Mononuclear cell (primary cell): ENCODE data around the gene HACD3. TPM values are rescaled to one million over a fixed set of nuclear protein-coding genes. Genes with fewer than 3 reads are reported as not detected.

ENCODE experiments used
- H3K27me3 ChIP-seq: 2 replicates; pipeline ENCODE4 v1.6.0; 2011; ENCODE audit warnings: low read length, control low read depth; ENCODE audit not compliant: insufficient read depth
- H3K4me1 ChIP-seq: 2 replicates; pipeline ENCODE4 v1.5.1; 2011; ENCODE audit warnings: mild to moderate bottlenecking, low read length, control low read depth; ENCODE audit not compliant: insufficient read depth
- H3K4me3 ChIP-seq: 2 replicates; pipeline ENCODE4 v1.5.1; 2011; ENCODE audit warnings: mild to moderate bottlenecking, low read length, moderate library complexity
- H3K9me3 ChIP-seq: 2 replicates; pipeline ENCODE4 v1.5.1; 2011; ENCODE audit warnings: low read depth, mild to moderate bottlenecking, control low read depth, low read length
- total RNA-seq: library from RNA; depleted of rRNA; stranded (reverse); fragments of >200 nt; gene quantifications from one replicate; pipeline ENCODE4 v1.2.3, GENCODE V29; 2012

Gene HACD3
- total RNA-seq, 1 donor, result 13.9 TPM

DNA sequence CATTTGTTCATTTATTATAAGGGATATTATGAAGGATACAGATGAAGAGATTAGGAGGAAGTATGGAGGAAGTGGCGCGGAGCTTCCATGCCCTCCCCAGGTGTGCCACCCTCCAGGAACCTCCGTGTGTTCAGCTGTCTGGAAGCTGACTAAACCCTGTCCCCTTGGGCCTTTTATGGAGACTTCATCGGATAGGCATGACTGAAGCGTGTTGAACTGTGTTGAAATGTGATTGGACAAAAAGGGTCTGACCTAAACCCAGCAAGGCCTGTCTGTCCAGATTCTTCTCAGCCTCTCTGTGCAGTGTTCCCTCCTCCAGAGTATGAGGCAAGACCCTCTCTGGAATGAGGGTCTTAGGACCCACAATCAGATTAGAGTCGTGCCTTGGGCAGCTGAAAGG lies 31.7 kb downstream of the HACD3 start:
- Histone ChIP-seq H3K4me1 (no peaks in the 10 kb centered on the region), H3K9me3 (no peaks in the 10 kb centered on the region), H3K4me3 (no peak overlapping the region), H3K27me3 (no peaks in the 10 kb centered on the region)

DNA sequence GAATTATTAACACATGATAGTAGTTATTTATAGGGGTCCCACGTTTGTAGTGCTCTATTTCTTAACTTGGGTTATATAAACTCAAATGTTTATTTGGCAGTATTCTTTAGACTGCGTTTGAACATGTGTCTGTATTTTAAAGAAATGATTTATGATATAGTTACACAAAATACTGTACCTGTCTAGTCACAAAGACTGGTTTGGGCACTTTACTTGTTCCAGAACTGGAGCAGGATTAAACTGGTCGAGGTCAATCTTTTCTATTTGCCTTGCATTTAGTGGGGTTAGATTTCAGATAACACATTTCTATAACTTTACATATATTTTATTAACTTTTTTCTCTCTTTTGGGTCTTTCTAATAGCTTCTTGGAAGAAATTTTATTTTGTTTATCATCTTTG lies 39.5 kb downstream of the HACD3 start:
- H3K27me3 ChIP-seq, result no peaks in the 10 kb centered on the region
- no peaks in the 10 kb centered on the region for H3K4me1 ChIP-seq

DNA sequence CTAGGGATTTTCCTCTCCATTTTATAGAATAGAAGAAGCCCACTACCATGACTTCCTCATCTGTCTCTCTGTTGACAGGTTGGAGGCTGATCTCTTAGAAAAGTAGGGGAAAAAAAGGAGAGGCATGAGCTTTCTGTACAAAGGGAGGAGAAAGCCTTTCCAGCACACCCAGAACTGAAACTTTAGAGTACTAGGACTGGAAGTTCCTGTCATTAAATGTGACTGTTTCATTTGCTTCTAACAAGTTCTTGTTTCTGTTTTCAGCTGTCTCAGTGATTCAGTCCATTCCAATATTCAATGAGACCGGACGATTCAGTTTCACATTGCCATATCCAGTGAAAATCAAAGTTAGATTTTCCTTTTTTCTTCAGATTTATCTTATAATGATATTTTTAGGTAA lies 41.7 kb downstream of the HACD3 start:
- Histone ChIP-seq H3K4me3 (no peak overlapping the region), H3K4me1 (no peaks in the 10 kb centered on the region), H3K27me3 (no peaks in the 10 kb centered on the region), H3K9me3 (no peaks in the 10 kb centered on the region)

More for the DNA sequence above, 39.5 kb downstream of the HACD3 start:
- Histone ChIP-seq H3K9me3 (no peaks in the 10 kb centered on the region), H3K4me3 (no peak overlapping the region)

DNA sequence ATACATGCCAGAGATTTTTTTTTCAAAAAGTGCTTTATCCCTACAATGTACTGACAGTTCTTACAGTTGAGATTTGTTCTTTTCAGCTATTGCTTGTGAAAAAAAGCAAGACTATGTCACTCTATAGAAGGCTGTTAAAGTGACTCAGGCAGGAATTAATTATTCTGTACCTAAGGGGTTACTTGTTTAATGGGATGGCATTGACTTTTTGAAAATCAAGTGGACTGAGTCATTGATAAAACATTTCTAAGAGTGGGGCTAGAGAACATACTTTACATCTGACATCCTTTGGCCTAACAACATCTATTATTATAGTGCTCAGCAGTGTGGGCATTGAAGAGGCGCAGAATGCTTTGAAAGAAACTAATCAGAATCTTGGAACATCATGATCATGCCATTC lies 46.4 kb downstream of the HACD3 start:
- H3K4me3 ChIP-seq, result no peak overlapping the region
- H3K9me3 ChIP-seq, result no peaks in the 10 kb centered on the region
- no peaks in the 10 kb centered on the region for H3K4me1 ChIP-seq
- no peaks in the 10 kb centered on the region for H3K27me3 ChIP-seq

DNA sequence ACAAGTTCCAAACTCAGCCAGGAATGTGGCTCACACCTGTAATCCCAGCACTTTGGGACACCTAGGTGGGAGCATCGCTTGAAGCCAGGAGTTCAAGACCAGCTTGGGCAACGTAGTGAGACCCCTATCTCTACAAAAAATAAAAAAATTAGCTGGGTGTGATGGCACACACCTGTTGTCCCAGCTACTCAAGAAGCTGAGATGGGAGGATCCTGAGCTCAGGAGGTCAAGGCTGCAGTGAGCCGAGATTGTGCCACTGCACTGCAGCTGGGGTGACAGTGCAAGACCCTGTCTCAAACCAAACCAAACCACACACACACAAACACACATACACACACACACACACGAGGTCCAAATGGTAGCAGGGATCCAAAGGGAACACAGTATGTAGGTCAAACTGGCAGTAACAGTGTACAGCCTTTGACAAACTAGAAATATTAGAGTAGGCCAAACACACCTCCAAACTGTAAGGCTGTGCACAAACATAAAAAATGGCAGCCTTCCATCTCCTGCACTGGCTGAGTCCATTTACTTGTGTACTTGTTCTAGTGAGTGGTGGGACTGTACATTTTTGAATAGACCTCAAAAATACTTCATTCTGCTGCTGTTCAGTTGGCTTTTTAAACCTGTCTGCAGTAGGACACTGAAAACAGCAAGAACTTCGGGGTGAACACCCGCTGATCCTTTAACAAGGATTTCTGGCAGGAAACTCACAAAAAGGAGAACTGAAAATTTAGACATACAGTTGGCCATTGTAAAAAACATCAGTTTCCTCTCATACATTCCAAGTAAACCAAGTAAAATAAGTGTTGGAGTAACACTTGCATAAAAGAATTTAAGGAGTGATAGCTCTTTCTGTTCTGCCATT lies 47.1 kb downstream of the HACD3 start:
- Histone ChIP-seq H3K4me1 (no peaks in the 10 kb centered on the region), H3K9me3 (no peaks in the 10 kb centered on the region), H3K27me3 (no peaks in the 10 kb centered on the region), H3K4me3 (no peak overlapping the region)

DNA sequence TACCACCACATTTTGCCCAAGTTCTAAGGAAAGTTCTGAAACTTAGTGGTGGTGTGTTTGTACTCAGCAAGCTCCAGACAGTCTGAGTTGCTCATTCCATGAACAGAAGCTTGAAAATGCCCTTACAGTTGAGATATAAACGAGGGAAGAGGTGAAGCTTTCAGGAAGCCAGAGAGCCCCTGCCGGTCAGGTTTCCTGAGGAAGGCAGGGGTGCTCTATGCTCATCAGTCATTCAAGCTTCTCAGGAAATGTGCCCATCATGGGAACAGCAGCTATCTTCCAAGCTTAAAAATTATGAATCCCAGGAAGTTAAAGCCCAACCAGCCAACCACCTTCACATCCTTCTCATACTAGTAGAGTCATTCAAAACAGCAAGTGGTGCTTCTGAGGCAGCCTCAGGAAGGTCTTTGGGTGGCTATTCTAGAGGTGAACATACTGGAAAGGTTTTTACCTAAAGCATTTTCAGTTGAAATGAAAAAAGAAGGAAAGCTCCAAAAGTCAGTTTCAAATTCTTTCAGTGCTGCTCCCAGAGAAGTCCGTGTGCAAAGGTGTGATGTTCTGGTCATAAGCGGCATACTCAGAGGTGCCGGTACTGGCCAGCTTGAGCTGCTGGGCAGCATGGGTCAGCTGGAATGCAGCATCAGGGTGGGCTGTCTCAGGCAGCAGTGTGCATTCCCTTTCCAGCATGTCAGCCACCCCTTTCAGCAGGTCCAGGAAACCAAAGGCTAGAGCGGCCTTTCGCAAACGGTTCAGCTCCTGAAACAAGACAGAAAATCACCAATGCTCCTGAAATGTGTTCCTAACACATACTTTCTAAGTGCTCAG lies 48.9 kb downstream of the HACD3 start:
- Histone ChIP-seq H3K27me3 (no peaks in the 10 kb centered on the region), H3K9me3 (no peaks in the 10 kb centered on the region), H3K4me1 (peaks cover 4% of the 10 kb centered on the region), H3K4me3 (no peak overlapping the region)

DNA sequence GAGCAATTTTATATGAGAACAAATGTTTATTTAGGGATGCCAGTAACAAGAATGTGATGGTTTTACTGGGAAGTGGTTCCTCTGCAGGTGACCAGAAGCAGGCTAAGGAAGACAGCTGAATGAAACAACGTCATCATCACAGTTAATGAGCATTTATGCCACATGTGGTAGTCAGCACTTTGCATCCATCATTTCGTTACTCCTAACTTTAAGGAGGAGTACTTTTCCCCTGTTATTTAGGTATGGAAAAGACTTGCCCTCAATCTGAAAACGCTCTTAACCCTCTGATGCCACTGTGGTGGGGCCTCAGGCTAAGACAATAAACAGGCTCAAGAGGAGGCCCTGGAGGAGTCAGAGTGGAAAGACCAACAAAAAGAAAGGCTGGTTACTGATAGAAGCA lies 49.5 kb downstream of the HACD3 start:
- Histone ChIP-seq H3K27me3 (no peaks in the 10 kb centered on the region), H3K4me1 (peaks cover 4% of the 10 kb centered on the region), H3K4me3 (no peak overlapping the region), H3K9me3 (no peaks in the 10 kb centered on the region)

DNA sequence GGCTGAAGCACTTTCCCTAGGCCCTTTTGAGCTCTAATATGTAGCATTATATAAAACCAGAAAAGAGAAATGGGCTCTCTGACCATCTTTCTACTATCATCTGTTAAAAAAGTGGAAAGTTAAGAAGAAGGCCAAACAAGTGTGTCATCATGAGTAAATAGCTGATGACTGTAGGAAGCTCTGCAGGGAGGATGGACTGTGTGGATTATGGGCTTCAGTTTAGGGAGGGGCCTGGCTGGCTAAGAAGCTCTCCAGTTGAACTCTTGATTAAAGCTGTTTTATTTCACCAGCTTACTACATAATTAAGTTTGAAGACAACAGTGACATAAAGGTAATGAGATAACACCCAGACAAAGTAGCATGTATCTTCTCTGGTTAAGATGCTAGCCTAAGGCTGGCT lies 50.0 kb downstream of the HACD3 start:
- peaks cover 4% of the 10 kb centered on the region for H3K4me1 ChIP-seq
- H3K4me3 ChIP-seq, result no peak overlapping the region

DNA sequence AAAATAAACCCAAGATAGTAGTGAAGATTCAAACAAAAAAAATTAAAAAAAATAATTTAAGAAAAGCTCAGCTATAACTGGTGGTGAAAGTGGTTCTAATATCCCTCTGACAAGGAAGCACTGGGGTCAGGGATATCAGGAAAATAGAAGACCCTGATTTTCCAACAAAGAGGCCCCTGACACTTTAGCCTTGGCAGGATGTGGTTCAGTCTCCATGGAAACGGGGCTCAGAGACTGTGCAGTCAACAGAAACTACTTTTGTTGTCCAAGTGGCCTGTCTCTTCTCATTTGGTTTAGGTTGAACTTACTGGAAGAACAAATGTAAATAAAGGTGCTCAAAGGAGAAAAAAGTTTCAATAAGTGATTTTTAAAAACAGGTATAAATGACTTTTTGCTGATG lies 53.4 kb downstream of the HACD3 start:
- Histone ChIP-seq H3K27me3 (no peaks in the 10 kb centered on the region), H3K4me1 (peaks cover 4% of the 10 kb centered on the region), H3K9me3 (no peaks in the 10 kb centered on the region), H3K4me3 (no peak overlapping the region)

More for the DNA sequence above, 50.0 kb downstream of the HACD3 start:
- Histone ChIP-seq H3K9me3 (no peaks in the 10 kb centered on the region), H3K27me3 (no peaks in the 10 kb centered on the region)

DNA sequence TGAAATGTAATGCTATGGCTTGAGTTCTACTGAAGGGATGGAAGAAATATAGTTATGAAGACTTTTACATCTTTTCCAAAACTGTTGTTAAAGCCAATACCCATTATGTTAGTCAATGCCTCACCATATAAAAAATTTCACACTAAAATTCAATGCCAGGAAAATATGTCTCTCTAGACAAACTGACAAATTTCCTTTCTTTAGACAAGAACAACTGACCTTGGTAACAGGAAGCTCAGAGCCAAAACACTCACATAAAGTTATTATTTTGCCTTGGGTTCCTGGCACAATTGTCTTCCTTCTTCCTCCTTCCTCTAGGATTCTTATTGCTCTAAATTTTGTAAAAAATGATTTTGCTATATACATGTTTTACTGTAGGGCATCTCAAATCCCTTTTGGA lies 54.0 kb downstream of the HACD3 start:
- Histone ChIP-seq H3K9me3 (no peaks in the 10 kb centered on the region), H3K4me3 (no peak overlapping the region), H3K4me1 (peaks cover 4% of the 10 kb centered on the region), H3K27me3 (no peaks in the 10 kb centered on the region)

DNA sequence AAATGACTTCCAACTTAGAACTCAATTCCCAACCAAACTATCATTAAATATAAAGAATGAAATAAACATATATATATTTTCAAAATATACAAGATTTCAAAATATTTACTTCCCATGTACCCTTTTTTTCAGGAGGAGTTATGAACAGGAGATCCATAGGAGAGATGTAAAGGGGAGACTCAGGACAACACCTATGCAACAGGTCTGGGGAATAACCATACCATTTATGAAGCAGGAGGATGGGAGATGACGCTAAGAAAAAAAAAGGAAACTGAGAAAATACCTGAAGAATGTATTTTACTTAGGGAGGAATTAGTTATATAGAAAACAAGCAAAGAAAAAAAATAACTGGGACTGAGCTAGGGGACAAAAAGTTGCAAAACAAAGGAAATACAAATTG lies 56.8 kb downstream of the HACD3 start:
- H3K4me3 ChIP-seq, result no peak overlapping the region
- no peaks in the 10 kb centered on the region for H3K9me3 ChIP-seq
- H3K27me3 ChIP-seq, result no peaks in the 10 kb centered on the region
- peaks cover 4% of the 10 kb centered on the region for H3K4me1 ChIP-seq

DNA sequence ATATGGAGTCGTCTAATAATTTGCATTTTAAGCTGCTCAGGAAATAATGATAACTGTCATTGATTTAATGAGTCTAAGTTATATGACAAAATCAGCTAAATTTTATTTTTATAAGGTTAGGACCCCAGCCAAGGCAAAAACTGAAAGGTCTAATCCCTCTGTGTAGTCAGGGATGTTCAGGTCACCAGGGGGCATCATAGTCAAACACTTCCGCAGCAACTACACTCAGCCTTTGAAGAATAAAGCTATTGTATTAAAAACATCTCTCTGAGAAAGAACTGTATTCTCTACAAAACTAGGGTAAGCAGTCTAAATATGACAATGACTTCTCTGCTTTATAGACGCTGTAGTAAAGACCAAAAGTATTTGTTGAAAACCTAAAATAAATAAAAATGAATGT lies 65.7 kb downstream of the HACD3 start:
- Histone ChIP-seq H3K4me3 (no peak overlapping the region), H3K9me3 (no peaks in the 10 kb centered on the region), H3K27me3 (no peaks in the 10 kb centered on the region), H3K4me1 (no peaks in the 10 kb centered on the region)

DNA sequence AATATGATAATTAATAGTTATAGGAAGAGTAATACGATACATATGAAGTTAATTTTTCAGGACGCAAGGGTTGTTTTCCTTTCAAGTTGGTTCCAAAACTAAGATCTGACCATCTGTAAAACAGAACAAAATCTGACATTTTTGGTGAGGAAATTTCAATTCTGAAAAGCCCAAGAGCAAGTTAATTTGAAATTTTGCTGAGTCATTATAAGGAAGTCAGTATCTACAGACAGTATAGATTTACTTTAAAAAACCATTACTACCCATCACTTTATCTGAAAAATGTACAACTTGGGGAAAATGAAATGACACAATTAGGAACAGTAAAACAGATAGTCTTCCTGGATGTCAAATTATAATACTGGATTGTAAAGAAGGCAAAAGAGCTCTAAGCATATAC lies 68.2 kb downstream of the HACD3 start:
- Histone ChIP-seq H3K4me1 (no peaks in the 10 kb centered on the region), H3K9me3 (no peaks in the 10 kb centered on the region), H3K4me3 (no peak overlapping the region), H3K27me3 (no peaks in the 10 kb centered on the region)

DNA sequence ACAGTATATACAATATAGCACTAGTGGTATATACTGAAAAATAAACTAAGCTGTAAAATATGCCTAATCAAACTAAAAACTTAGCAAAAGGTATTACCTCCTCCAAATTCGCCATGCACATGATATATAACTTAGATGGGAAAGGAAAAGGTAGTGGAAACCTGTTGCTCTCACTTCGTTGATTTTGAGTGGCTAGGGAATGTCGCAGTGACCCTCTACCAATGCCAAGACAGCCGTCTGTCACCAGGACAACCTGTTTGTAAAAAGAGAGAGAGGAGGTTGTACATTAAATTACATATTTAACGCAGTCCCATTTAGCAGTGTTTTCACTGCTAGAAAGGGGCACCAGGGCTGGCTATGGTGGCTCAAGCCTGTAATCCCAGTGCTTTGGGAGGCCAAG lies 69.4 kb downstream of the HACD3 start:
- Histone ChIP-seq H3K9me3 (no peaks in the 10 kb centered on the region), H3K4me3 (no peak overlapping the region), H3K4me1 (no peaks in the 10 kb centered on the region), H3K27me3 (no peaks in the 10 kb centered on the region)

DNA sequence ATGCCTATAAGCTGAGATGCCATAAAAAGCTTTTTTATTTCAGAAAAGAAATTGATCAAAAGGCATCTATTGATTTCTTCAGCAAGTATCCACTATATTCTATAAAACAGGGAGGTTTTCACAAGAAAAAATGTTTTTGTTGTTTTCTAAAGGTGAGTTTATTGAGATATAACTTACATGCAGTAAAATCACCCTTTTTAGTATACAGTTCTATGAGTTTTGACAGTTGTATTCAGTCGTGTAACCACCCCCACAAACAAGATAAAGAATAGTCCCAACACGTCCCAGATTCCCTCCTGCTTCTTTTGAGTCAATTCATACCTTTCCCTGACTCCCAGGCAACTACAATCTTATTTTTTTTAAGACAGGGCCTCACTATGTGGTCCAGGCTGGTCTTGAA lies 72.9 kb downstream of the HACD3 start:
- Histone ChIP-seq H3K4me1 (no peaks in the 10 kb centered on the region), H3K9me3 (no peaks in the 10 kb centered on the region), H3K27me3 (no peaks in the 10 kb centered on the region), H3K4me3 (no peak overlapping the region)
